ENCODE measurements around the gene CALR3.
"Not testable (repeated sequence)": the region's sequence is repeated elsewhere in the genome, so short reads cannot be mapped to it uniquely, and the experiment has no call there.

The CALR3 gene, protein sequence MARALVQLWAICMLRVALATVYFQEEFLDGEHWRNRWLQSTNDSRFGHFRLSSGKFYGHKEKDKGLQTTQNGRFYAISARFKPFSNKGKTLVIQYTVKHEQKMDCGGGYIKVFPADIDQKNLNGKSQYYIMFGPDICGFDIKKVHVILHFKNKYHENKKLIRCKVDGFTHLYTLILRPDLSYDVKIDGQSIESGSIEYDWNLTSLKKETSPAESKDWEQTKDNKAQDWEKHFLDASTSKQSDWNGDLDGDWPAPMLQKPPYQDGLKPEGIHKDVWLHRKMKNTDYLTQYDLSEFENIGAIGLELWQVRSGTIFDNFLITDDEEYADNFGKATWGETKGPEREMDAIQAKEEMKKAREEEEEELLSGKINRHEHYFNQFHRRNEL

DNA sequence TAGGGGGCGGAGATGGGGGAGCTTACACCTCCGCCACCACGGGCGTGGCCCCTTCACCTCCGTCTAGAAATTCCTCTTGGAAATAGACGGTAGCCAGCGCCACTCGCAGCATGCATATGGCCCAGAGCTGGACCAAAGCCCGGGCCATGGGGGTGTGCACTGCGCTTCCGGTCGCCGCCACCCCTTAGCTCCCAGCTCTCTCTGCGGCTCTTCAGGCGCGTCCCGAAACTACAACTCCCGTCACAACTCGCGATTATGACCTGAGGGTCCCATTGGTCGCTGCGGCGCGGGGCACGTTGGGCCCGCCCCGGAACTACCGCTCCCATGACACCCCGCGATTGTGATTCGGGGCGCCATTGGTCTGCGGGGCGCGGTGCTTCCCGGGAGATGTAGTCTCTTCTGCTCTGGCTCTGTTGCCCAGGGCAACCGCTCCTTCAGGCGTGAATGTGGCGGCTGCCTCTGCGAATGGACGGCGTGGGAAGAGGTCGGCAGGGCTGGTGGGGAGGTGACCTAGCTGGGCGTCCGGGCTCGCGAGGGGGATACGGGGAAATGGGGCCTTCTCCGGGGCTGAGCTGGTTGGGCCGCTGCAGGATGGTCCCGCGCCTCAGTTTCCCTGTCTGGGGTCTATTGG lies at the start of gene CALR3, which contains the start of gene C19orf44:
TSS of gene CALR3 (minus strand) at position 186 of the 631 bp plus-strand sequence. CDS start at position 148, 38 bp downstream.
TSS of gene C19orf44 (plus strand) at position 413 of the 631 bp plus-strand sequence. CDS start 4,399 bp downstream, outside the sequence.
- peak; percentile 98 for DNase-seq (ENCODE audit: low spot score)

DNA sequence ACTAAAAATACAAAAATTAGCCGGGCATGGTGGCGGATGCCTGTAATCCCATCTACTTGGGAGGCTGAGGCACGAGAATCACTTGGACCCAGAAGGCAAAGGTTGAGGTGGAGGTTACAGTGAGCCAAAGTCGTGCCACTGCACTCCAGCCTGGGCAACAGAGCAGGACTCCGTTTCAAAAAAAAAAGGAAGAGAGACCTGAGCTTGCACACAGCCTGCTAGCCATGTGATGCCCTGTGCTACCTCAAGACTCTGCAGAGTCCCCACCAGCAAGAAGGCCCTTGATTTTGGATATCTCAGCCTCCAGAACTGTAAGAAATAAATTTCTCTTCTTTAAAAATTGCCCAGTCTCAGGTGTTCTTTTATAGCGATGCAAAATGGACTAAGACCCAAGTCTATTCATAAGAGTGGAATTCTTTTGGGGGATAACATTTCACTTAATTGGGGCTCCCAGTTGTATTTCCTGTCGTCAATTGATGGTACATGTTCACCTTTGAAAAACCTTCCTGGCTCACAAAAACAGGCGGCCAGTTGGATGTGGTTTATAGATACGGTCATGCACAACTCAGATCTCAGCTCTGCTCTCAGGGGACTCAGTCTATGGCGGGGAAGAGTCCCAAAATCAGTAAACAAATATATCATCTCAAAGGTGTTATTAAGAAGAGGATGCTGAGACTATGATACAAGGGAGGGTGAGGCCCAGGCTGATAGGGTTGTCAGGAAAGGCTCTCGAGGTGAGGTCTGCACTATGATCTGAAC lies 48.7 kb upstream of the CALR3 start:
- no peak for DNase-seq (ENCODE audit: low spot score)

DNA sequence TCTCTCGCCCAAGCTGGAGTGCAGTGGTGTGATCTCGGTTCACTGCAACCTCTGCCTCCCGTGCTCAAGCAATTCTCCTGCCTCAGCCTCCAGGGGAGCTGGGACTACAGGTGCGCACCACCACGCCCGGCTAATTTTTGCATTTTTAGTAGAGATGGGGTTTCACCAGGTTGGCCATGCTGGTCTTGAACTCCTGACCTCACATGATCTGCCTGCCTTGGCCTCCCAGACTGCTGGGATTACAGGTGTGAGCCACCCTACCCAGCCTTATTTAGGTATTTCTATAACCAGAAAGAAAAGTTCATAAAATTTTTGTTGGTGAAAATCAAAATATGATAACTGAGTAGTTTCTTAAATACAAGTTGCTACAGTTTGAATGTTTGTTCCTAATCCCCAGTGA lies 47.8 kb upstream of the CALR3 start:
- DNase-seq (ENCODE audit: low spot score), result not testable (repeated sequence)

DNA sequence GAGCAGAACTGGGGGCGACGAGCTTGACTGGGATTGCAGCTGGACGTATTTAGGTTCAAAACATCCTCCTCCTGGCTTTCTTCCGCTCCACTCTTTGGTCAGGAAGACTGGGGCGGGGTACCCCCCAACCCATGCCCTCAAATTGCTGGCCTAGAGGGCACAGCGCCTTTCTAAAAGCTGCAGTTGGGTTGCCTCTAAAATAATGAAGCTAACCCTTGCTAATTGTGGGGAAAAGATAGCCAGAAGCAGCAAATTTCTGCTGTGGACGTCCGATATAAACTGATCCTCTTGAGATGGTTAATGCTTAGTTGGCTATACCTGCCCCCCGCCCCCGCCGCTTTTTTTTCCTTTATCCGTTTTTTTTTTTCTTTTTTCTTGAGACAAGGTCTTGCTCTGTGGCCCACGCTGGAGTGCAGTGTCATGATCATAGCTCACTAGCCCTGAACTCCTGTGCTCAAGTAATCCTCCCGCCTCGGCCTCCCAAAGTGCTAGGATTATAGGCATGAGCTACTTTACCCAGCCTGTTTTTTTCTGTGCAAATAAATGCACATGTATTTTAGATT lies 47.0 kb upstream of the CALR3 start:
- no peak for DNase-seq (ENCODE audit: low spot score)

GRCh38 chr19:16542045-16542909 lies 46.3 kb upstream of the CALR3 start, which contains the start of gene CHERP:
CHERP (minus strand) TSS chr19:16542437; CDS start chr19:16542378, 59 bp downstream.
- peak; percentile 99 for DNase-seq (ENCODE audit: low spot score)

- DNase-seq (ENCODE audit: low spot score), result no peak
Observed at GRCh38 chr19:16541526-16542044, 45.6 kb upstream of the CALR3 start.

- no peak for DNase-seq (ENCODE audit: low spot score)
Observed at GRCh38 chr19:16540948-16541347, 45.0 kb upstream of the CALR3 start.

GRCh38 chr19:16537111-16537510 lies 41.1 kb upstream of the CALR3 start:
- no peak for DNase-seq (ENCODE audit: low spot score)

DNA sequence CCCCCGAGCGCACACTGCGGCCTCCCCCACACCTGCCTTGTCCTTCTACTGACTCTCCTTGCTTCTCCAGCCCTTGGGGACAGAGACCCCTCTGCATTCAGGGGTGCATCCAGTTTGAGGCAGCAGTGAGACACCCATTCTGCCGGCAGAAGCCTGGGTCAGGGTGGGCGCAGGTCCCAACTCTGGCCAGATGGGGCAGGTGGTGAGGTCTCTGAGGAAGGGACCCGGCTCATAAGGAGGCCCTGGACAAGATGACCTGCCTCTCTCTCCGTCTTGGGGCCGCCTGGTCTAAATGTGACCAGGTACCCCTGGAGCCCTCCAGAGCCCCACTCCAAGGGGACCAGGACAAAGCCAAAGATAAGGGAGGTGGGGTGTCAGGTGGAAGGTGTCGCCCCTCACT lies 40.2 kb upstream of the CALR3 start:
- no peak for DNase-seq (ENCODE audit: low spot score)

DNA sequence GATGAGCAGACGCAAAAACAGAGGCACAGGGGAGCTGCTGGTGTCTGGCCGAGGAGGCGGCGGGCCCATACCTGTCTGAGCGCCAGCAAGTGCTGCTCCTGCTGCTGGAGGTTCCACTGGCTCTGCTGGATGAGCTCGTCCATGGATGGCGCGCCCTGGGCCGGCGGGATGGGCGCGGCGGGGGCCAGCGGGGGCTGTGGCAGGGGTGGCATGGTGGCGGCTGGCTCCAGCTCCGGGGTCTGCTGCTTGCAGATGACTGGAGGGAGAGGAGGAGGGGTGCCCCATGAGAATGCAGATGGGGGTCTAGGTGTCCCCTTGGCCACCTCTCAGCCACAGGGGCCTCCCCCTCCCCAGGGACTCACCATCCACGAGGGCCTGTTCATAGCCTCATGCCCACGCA lies 39.4 kb upstream of the CALR3 start:
- DNase-seq (ENCODE audit: low spot score), result no peak

DNA sequence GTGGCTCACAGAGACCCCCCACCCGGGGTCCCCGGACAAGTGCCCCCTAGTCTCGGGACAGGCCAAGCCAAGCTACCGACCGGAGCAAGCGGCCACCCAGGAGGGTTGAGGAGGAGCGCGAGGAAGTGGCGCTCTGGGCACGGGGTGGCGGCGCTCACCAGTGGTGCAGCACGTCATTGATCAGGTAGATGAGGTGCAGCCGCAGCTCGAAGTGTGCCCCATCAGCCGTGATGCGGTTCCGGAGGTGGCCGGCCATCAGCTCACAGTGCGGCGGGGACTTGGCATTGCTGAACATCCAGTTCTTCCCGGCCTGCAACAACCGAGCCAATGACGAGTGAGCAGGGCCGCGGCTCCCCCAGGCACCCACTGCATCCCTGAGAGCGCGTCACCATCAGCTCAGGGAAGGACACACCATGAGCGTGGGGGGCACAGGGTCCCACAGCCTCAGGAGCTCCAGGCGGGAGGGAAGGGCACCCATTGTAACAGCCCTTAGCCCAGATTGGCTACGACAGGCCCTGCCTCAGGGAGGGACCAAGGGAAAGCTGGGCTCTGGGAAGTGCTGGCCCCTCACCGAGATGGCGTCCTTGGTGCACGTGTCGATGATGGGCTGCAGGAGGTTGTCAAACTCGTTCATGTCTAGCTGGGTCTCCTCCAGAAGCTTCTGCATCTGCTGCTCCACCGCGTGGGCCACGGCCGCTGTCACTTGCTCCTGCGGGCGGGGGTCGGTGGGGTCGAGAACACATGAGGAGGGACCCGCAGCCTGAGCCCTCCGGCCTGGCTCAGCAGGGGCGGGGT lies 36.7 kb upstream of the CALR3 start:
- DNase-seq (ENCODE audit: low spot score), result no peak

DNA sequence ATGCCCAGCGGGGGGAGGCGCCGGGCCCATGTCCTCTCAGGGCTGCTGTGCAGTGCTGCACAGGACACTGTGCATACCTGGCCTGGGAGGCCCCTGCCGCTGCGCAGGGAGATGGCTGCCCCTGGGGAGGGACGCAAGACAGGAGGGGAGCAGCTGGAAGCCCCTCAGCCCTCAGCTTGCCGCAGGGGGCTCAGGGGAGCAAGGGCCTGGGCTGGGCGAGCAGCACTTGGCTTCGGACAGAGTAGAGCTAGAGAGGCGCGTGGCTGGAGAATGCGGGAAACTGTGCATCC lies 35.4 kb upstream of the CALR3 start:
- DNase-seq (ENCODE audit: low spot score), result no peak

GRCh38 chr19:16530540-16531379 lies 34.8 kb upstream of the CALR3 start:
- no peak for DNase-seq (ENCODE audit: low spot score)

DNA sequence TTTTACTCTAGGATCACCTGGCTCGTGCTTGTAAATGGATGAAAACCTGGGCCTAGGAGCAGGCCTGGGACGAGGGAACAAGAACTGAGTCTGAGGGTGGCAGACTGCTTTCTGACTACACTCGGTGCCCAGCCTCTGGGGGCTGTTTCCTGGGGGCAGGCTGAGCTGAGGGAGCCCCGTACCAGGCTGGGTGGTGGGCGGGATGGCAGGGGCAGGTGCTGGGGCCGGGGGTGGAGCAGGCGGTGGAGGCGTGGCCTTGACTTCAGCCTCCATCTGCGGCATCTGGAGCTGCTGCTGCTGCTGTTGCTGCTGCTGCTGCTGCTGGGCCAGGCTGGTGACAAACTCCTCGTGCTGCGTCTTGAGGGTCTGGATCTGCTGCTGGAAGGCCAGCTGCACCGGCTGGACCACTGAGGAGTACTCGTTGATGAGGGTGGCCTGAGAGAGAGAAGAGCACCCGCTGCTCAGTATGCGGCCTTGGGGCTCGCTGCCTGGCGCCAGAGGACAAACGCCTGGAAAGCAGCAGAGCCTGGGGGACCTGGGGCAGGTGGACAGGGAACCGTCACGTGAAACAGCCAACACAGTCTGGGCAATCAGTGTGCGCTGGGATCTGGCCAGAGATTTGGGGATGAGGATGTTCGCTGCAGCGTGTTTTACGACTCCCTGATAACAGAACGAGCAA lies 33.6 kb upstream of the CALR3 start:
- no peak for DNase-seq (ENCODE audit: low spot score)

DNA sequence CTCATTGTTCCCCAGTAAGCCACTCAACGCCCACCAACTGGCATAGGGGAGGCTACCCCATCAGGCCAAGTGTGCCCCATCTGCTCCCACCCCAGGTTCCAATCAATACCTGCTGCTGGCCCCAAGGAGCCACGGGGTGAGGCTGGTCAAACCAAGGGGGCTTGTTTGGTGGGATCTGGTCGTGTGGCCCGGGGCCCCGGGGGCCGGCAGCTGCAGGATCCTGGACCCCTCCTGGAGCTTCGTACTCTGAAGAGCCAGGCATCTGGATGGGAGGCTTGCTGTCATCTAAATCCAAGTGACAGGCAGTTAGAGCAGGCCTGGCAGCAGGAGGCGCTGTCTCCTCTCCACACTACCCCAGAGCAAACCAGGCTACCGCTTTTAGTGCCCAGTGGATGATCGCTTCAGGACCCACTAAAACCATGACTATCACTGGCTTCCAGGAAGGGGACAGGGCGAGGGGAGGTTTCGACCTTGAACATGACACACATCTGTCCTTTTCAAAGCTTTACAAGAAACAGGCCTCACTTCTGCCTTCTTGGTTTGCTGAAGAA lies 32.1 kb upstream of the CALR3 start:
- DNase-seq (ENCODE audit: low spot score), result no peak

GRCh38 chr19:16527334-16527935 lies 31.5 kb upstream of the CALR3 start:
- DNase-seq (ENCODE audit: low spot score), result no peak

DNA sequence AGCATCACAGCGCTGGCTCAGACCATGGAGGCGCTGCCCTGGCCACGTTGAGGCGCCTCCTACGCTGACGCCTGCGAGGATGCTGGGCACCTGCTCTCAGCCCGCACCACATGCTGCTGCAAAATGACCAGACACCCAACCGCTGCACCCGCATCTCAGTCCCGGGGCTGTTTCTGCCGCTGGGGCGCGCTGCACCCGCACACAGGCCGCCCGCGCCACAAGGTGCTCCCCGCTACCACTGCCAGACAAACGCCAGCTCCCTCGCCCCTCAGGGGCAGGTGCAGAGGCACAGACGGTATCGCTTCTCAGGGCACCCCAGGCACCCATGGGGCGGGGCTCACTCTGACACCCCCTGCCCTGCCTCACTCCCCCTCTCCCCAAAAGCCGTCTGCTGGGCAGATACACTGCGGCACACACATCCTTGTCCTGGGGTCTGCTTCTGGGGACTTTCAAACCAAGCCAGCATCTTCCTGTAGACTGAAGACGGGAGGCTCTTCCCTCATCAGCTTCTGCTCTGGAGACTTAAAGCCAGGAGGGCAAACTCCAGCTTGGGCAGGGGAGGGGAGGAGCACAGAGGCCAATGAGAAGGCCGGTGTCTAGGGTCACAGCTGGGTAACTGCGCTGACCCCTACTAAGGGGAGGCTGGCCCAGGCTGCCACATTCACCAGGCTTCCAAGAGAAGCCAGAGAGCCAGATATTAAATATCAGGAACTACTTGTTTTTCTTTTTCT lies 29.9 kb upstream of the CALR3 start:
- DNase-seq (ENCODE audit: low spot score), result no peak

All from GM03348 (cell line).